ENCODE results near the gene RCAN3.
"Not testable (repeated sequence)": the region's sequence is repeated elsewhere in the genome, so short reads cannot be mapped to it uniquely, and the experiment has no call there.

Gene RCAN3

DNA sequence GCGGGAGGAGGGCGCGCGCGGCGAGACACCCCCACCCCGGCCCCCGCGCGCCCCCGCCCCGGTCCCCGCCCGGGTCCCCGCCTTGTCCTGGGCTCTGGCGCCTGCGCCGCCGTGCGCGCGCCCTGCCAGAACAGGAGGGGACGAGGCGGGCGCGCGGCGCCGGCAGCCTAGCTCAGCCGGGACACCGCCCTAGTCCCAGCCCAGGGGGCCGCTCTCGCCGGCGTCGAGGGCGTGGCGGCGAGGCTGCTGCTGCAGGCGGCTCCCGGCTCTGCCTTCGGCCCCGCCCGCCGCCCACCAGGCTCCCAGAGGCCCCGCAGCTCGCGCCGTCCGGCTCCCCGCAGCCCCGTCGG is at the start of gene RCAN3:
RCAN3 (plus strand) TSS at position 128 of the 350 bp plus-strand sequence. CDS start 11,537 bp downstream, outside the sequence.
- DNase-seq, result peak; percentile 91

DNA sequence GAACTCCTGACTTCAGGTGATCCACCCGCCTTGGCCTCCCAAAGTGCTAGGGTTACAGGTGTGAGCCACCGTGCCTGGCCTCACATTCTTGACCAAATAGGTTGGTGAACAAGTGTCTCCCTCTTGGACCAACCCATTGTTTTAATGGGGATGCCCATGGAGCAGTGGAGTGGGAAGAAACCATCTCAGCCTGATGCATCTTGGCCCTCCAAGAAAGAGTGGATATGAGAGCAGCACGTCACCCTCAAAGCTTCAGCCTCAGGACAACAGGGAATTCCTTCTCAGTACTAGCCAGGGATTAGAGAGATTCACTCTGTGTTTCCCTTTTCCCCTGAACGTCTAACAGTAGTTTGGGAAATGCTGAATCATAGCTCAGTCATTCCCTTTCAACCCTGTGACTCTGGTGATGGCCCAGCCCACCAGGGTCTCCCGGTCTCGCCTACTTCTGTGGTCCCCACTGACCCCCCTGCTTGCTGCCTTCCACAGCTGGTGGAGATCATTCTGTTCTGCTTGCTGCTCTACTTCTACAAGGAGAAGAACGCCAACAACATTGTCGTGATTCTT is 49.6 kb upstream of the RCAN3 start:
- no peak for DNase-seq

DNA sequence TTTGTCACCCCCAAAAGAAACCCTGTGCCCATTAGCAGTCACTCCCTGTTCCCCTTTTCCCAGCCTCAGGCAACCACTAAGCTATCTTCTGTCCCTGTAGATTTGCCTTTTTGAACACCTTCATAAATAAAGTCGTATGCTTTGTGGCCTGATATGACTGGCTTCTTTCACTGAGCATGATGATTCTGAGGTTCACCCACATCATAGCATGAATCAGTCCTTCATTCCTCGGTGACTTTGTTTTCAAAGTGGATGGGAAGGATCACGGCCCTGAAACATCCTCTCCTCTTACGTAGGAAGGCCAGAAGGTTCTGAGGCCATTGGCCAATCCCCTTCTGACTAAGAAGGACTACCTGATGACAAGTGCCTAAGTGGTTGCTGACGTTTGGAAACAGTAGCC is 48.0 kb upstream of the RCAN3 start:
- DNase-seq, result peak; percentile 9

DNA sequence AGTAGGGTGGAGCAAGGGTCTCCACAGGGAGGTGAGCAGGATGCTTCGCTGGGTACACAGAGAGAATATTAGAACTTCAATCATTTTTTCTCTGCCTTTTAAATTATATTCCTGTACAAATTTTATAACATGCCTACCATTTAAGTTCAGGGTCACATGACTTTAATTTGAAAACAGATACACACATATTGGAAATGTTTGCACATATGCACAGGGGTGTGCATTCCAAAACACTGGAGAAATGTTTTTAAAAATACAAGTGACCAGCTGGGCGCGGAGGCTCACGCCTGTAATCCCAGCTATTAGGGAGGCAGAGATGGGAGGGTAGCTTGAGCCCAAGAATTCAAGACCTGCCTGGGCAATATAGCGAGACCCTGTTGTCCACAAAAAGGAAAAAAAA is 47.4 kb upstream of the RCAN3 start:
- no peak for DNase-seq

DNA sequence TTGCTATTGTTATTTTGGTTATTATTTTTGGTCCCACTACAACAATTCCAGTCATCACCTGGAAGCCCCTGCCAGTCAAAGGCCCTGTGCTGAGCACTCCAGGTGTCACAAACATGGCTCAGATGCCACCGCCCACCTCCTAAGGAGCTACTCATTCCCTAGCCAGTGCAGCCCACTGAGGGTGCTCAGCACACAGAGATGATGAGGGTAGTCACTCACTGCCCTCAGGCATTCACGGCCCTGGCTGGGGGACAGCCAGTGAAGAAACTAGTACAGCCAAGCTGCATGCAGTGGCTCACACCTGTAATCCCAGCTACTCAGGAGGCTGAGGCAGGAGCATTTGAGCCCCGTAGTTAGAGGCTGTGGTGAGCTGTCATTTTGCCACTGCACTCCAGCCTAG is 44.8 kb upstream of the RCAN3 start:
- no peak for DNase-seq

DNA sequence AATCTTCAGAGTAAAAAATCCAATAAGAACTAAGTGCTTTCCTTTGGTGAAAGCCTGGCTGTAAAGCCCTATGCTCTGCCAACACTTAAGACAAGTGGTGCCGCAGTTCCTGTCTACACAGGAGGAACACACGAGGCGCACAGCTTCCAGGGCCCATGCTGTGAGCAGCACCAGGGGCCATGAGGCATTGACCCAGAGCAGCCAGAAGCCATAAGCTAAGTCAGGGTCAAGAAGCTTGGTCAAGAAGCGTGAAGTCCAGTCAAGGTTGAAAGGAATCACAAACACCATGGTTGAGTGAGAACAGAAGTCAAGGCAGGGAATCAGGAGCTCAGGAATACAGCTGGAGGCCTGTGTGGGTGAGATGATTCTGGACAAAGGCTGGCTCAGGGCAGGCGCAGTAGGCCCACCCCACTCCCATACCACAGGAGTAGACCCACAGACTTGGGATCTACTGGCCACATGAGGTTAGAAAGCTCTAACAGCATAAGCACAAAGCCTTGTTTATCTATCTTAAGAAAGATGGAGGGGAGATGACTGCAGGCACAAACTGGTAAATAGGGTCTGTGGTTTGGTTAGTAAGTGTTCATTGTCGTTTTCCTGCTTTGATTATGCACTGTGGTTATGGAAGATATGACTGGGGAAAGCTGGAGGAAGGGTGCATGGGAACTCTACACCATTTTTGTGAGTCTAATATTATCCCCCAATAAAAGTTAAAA is 42.9 kb upstream of the RCAN3 start:
- DNase-seq, result no peak

DNA sequence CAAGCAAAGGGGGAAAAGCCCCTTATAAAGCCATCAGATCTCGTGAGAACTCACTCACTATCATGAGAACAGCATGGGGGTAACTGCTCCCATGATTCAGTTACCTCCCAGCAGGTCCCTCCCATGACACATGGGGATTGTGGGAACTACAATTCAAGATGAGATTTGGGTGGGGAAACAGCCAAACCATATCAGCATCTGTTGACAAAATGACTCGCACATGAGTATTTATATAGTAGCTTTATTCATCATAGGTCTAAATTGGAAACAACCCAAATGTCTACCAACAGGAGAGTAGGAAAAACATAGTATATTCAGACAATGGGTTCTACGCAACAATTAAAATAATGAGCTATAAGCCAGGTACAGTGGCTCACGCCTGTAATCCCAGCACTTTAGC is 40.5 kb upstream of the RCAN3 start:
- DNase-seq, result not testable (repeated sequence)

DNA sequence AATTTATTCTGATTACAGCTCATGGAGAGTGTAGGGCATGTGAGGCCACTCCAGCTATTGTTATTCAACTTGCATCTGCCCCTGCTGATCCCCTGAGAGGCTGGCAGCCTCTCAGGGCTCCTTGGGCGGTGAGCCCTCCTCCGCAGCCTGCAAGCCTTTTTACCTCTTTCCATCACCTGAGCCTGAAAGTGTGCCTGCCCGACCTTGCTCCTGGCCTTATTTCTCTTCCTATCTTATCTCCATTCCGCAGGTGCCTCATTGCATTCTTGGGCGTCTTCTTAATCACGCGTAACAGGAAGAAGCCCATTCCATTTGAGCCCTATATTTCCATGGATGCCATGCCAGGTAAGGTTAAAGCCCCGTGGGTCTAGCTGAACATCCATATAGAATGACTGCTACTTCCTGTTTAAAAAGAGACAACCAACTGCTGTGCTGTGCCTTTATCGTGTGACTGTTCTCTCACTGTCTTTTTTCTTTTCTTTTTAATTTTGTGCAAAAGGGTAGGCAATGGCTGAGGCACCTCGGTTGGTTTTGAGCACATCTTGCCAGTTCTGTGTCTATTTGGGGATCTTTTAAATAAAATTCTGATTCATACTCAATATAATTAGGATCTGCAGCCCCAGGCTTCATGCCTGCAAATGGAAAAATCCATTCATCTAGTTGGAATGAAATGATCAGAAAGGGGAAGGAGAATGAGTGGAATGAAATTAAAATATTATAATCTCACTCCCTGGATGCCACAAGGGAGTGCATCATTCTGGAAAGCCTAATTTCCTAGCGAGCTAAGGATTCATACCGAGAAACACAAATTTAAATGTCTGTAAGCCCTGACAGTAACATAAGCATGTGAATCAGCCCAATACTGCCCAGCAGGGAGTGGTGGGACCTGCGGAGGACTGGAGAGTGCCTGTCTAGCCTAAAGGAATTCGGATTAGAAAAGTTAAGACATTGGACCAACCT is 38.6 kb upstream of the RCAN3 start:
- no peak for DNase-seq

DNA sequence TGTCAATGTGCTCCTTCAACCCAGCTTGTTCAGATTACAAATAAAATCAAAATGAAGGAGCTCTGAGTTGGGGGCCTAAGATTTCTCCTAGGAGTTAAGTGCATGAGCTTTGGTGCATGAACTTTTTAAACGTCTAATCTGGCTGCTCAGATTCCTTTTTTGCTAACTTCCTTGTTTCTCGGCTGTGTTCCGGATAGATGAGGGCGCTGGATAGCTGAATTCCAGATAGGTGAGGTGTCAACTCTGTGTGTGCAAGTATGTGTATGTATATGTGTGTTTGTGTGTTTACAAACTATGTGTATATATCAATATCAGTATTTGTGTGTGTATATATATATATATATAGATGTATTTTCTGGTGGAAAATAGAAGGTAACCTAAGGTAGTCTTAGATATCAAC is 37.5 kb upstream of the RCAN3 start:
- DNase-seq, result no peak

DNA sequence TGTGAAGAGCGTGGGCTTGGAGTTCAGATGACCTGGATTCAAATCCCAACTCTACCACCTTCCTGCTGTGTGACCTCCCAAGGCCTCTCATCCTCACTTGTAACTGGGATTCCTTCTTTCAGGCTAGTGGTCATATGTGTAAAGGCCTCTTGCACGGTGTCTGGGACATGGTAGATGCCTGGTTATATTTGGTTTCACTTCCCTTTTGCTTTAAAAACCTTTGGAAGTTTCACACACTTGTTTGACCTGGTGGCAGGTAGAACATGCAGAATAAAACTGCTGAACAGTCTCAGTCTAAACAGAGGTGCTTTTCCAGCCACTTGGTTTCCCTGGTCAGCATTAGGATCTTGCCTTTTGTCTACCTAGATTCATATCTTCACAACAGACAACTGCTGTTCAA is 37.0 kb upstream of the RCAN3 start:
- no peak for DNase-seq

DNA sequence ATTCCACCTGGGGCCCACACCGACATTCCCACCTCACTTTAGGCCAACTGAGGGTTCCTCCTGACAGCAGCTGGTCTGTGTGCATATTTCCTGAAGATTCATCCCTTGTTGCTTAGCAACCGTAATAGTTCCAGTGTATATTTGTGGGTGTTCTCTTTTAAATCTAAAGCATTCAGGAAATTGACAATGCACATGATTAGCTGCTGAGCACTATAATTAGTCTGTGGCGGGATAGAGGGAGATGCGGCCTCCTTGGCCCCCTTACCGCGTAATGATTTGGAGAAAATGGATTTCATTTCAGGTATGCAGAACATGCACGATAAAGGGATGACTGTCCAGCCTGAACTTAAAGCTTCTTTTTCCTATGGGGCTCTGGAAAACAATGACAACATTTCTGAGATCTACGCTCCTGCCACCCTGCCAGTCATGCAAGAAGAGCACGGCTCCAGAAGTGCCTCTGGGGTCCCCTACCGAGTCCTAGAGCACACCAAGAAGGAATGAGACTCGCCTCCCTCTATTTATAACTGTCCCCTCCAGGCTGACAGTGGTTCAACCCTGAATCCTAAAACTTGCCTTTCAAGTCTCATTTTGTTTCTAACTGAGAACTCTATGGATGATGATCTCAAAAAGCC is 33.8 kb upstream of the RCAN3 start:
- no peak for DNase-seq

DNA sequence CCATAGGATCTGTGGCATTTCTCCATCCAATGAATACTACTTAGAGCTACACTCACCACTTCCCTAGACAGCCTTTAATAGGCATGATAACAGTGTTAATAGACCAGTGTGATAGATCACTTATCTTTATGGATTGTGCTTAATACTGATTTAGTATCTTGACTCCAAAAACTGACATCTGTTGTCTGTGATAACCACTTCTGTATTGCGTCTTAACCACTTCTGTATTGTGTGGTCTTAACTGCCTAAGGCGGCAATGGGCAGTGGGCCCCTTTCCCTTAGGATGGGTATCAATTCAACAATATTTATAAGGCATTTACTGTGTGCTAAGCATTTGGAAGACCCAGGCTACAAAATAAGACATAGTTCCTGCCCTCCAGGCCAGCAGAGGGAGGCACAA is 32.0 kb upstream of the RCAN3 start:
- DNase-seq, result no peak

DNA sequence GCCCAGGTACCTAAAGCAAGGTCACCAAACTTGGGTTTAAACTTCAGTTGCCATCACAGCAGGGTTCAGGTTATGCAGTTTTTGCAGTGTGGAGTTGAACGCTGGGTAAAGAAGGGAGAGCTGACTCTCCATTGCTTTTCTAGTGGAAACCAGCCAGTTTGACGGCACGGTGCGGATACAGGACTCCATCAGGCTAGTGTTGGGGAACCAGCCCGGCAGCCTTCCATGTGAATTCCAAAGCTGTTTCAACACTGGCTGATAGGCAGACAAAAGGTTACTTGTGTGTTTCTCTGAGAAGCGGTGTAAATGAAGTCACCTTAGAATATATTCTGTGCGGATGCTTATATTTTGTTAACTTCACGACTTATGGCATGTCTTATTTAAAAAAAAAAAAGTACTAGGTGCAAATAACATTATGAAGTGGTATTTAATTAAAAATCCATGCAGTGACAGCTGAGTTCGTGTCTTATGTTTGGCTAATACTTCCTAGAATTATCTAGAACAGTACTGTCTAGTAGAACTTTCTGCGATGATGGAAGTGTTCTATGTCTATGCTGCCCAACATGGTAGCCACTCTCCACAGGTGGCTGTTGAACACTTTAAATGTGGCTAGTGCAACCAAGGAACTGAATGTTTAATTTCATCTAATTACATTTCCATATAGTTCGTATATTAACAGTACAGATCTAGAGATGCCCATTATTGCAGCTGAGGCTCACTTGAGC is 29.9 kb upstream of the RCAN3 start:
- DNase-seq, result no peak

DNA sequence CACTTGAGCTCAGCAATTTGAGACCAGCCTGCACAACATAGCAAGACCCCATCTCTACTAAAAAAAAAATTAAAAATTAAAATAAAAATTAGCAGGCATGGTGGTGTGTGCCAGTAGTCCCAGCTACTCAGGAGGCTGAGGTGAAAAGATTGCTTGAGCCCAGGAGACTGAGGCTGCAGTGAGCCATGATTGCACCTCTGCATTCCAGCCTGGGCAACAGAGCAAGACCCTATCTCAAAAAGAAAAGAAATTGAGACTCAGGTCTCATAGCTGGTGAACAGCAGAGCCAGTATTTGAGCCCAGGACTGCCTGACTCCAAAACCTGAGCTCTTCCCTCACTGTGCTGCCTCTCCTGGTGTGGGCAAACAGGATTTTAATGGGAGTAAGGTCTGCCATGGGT is 28.4 kb upstream of the RCAN3 start:
- no peak for DNase-seq

DNA sequence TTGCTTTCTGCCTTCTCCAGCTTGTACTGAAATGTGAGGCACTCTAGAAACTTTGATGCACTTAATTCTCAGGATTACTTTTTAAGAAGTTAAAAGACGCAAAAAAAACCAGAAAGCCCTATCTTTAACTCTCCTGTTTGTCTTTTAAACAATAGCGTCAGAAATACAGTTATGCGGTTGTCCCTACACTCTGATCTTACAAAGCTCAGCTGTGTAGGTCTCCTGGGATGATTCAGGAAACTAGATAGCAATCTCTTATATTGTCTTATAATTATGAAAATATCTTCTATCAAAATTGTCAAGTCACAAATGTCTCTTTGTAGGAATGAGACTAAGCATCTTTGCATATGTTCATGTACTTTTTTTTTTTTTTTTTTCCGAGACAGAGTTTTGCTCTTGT is 26.9 kb upstream of the RCAN3 start:
- DNase-seq, result no peak

DNA sequence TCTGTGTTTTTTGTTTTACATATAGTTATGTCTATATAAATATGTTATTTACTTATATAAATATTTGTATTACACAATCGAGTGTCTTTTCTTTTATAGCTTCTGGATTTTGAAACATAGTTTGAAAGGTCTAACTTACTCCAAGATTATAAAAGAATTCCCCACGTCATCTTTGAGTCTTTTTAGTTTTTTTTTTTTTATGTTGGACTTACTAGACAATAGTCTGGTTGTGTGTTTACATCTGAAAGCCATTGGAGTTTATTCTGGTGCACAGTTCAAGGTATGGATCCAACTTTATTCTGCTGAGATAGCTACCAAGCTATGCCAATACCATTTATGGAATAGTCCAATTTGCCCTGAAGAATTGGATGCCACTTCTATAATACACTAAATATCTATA is 26.1 kb upstream of the RCAN3 start:
- DNase-seq, result no peak

DNA sequence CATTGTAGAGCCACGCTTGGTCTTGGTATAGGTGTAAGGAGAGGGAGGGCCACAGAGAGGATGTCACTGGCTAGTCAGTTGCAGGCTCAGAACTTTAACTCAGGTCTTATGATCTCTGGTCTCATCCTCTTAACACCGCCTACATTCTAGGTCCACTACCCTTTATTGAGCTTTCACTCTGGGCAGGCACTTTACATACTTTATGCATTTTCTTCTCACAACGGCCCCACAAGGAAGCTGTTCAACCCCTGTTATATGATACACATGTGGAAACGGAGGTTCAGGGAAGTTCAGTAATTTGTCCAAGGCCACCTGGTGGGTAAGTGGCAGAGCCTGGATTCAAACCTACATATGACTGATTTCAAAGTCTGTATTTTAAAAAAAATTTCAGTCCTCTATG is 25.3 kb upstream of the RCAN3 start:
- DNase-seq, result no peak

DNA sequence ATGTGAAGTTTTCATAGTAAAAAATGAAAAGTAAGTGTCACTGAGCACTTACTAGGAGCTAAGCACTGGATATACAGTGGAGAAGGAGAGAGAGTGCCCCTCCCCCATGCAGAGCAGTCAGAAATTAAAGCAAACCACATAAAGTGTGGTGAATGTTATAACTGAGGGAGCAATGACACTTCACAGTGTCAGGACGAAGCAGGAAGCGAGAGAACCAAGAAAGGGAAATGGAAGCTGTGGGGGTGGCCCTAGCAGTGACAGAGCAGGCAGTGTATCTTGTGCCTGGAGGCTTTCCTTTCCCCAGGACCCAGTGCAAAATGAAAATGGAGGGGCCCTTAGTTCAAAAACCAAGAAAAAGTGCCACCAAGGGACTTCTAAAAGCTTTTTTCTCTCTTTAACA is 21.5 kb upstream of the RCAN3 start:
- DNase-seq, result peak; percentile 73

DNA sequence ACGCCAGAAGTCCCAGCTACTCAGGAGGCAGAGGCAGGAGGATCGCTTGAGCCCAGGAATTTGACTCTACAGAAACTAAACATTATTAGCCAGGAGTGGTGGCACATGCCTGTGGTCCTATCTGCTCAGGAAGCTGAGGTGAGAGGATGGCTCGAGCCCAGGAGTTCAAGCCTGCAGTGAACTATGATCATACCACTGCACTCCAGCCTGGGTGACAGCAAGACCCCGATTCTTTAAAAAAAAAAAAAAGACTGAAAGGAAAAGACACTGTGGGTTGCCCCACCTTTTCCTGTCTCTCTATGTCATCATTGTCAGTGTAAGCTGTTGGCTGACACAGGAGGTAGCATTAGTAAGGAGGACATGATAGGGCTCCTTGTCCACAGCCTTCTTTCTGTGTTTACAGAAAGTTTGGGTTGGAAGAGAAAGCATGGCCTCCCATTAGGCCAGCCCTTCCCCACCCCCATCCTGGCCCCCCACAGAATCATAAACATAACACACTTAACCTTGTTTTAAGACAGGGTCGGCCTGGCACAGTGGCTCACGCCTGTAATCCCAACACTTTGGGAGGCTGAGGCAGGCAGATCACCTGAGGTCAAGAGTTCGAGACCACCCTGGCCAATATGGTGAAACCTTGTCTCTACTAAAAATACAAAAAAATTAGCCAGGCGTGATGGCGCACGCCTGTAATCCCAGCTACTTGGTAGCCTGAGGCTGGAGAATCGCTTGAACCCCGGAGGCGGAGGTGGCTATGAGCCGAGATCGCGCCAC is 20.6 kb upstream of the RCAN3 start:
- no peak for DNase-seq

DNA sequence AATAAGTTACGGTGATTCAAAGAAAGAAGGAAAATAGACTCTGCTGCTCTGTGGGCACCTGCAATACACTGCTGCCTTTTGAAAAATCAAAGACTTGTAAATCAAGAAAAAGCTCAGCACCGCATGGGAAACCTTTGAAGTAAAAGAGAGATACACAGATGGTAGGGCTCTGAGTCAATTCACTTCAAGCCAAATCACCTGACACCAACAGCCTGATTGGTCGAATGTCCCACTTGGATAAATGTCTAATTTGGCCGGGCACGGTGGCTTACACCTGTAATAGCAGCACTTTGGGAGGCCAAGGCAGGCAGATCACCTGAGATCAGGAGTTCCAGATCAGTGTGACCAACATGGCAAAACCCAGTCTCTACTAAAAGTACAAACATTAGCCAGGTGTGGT is 19.2 kb upstream of the RCAN3 start:
- DNase-seq, result peak; percentile 54

DNA sequence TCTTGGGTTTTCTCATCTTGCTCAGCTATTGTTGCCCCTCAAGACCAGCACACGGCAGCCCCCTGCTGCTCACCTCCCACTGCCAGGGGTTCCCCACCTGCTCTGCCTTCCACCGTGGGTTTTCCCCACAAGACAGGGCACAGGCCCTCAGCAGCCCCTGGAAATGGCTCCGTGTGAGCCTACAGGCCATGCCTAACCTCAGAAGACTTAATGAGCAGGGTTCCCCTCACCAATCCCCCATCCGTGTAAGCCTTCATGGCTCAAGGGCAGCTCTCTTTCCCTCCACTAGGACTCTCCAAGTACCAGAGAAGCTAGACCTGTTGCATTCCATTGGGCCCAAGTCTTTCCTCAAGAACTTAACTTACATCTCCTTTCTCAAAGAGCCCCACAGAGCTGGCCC is 18.4 kb upstream of the RCAN3 start:
- no peak for DNase-seq

All from stimulated activated CD4-positive, alpha-beta T cell treated with anti-CD3 and anti-CD28 coated beads, Interleukin-1b, Interleukin-23, amount 100 ng/mL, for 48 hours (primary cell).